RKO (cell line): ENCODE measurements around the gene ARHGAP20.

ENCODE experiments used
- DNase-seq: peaks from one replicate; pipeline ENCODE4 v3.0.0-alpha.2; 2016; ENCODE audit warnings: low spot score

ARHGAP20 gene, protein sequence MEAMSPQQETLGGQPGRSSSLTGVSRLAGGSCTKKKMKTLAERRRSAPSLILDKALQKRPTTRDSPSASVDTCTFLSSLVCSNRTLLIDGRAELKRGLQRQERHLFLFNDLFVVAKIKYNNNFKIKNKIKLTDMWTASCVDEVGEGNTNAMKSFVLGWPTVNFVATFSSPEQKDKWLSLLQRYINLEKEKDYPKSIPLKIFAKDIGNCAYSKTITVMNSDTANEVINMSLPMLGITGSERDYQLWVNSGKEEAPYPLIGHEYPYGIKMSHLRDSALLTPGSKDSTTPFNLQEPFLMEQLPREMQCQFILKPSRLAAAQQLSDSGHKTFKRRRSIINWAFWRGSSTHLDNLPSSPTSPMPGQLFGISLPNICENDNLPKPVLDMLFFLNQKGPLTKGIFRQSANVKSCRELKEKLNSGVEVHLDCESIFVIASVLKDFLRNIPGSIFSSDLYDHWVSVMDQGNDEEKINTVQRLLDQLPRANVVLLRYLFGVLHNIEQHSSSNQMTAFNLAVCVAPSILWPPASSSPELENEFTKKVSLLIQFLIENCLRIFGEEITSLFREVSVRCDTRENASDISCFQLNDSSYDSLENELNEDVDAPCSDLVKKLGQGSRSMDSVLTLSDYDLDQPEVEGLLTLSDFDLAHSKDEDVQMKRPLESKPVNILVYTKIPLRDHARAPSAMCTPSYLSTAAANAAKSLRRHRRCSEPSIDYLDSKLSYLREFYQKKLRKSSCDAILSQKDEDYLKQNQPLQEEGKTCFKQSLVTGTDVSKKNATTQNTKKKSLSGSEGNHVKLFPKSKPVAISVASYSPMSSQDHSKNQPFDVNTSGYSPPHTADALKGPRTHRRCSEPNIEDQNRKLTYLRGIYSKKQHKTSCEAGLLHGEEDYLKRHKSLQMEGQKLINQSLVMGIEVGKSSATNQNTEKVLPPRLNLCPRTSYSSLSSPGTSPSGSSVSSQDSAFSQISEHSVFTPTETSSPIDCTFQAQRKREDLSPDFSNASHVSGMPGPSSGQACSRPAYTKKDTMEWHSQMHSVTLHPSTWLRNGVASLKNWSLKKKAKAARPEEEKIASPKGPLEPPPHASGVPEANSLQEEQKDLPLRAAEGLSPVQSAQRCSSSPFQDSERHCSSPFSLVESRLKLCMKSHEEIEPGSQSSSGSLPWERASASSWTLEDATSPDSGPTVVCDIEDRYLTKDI

DNA sequence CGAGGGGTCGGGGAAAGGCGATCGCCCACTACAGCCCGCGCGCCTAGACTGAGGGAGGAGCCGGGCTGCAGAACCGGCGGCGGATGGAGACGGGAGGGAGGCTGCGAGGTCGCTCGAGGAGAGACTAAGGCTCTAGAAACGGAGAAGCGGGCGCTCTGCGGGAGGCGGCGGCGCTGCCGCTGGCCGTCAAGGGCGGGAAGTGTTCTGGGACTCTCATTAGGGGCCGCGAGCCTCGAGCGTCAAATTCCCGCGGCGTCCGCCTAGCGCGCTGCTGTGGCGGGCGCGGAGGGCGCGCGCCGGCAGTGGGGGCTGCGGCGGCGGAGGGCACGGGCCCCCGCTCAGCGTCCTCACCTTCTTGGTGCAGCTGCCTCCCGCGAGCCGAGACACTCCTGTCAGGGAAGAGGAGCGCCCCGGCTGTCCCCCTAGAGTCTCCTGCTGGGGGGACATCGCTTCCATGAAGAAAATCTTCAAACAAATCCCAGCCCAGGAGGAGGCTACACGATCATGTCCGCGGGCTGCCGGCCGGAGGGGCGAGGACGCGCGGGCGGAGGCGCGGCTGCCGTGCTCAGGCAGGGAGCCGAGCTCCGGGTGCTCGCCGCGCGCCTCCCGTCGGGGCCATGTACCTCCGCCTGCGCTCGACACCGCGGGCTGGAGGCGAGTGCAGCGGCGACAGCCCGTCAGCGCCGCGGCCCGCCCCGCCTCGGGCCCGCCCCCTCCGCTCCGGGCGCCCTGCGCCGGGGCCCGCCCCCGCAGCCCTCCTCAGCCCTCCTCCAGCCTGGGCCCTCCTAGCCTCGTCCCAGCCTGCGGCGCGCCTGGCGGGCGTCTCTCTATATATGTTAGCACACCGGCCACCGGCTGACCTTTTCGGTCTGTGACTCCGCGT is at the start of gene ARHGAP20:
Gene ARHGAP20 (minus strand): TSS at position 662 of the 883 bp plus-strand sequence. CDS start 206 bp downstream, at position 456.
- DNase-seq, result no peak

DNA sequence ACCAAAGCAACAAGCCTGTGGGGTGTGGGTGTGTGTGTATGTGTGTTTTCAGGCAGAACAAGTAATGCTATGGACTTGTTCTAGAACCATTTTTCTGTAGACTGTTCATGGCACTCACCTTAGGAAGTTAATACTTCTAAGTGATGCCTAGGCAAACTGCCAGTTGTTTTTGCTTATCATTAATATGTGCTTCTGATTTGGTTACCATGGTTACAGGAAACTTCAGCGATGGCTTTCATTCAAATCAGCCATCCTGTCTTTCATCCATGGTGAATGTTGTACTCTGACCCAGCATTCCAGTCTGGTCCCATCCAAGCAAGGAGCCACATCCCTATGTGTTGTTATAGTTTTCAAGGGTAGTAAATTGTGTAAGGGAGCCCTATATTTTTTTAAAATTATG is 49.8 kb upstream of the ARHGAP20 start:
- no peak for DNase-seq

DNA sequence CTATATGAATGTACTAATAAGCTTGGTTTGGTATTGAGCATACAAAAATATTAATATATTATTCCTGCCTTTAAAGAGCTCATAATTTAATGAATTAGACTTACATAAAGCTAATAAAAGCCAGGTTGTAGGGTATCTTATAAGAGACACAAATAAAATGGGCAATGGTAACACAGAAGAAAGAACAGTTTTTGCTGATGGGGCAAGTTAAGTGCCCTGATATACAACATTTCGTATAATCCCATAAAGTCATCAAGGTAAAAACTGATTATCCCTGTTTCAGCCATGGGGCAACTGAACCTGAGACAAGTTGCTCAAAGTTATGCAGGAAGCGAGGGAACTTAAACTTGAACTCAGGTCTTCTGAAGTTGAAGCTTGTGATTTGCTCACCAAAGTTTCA is 48.9 kb upstream of the ARHGAP20 start:
- no peak for DNase-seq

DNA sequence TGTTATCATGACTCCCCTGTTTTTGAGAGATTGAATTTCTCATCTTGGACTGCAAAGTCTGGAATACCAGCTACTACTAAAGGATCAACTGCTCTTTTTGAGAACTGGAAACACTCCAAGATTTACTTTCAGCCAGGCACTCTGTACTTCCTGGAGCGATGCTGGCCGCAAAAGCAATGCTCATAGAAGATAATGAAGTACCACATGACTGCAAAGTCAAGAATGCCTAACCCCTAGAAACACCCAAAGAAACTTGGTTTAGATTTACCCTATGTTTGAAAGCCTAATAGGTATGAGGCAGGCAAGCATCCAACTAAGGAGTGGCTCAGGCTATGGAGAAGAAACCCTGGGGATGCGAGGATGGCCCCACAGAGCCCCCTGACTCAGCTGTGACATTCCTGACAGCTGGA is 47.7 kb upstream of the ARHGAP20 start:
- no peak for DNase-seq

DNA sequence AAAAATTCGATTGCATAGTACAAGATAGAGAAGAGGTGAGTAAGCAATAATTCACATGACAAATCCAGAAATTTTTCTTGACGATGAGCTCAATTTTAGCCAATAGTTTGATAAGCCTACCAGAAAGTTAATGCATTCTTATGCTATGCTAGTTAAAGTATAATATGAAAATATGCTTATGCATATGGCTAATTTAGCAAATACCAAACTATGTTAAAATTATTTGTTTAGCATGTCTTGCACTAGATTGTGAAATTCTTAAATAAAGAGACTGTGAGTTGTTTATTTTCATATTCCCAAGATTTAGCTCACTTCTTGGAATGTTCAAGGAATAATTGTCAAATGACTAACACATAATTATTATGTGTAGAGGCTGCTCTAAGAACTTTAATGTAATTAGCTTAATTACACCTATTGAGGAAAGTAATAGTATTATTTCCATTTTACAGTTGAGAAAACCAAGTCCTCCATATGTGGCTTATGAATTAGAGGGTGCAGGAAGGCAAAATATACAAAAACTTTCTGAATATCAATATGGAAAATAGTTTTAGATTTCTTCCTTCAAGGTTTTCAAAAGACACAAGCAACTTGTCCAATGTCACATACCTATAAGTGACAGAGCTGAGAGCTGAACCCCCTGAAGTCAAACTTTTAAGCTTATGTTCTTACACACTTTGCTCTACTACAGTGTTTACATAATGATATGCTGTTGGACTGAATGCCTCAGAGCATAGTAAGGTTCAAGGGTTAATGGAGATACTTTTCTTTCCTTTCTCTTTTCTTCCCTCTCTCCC is 45.9 kb upstream of the ARHGAP20 start:
- no peak for DNase-seq

DNA sequence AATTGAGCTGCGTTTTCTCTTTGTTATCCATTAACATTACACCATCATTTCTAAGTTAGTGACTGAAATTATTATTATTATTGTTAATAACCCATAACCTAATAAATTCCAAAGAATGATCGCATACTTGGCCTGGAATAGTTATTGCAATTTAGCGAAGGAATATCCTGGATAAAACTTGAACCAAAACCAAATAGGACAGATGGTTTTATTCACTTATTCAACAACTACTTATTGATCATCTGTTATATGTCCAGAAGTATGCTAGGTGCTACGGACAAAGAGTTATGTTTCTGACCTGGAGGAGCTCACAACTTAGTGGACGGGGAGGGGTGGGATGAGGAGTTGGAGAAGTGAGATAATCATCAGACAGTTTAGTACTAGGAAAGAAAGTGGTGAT is 44.8 kb upstream of the ARHGAP20 start:
- no peak for DNase-seq

DNA sequence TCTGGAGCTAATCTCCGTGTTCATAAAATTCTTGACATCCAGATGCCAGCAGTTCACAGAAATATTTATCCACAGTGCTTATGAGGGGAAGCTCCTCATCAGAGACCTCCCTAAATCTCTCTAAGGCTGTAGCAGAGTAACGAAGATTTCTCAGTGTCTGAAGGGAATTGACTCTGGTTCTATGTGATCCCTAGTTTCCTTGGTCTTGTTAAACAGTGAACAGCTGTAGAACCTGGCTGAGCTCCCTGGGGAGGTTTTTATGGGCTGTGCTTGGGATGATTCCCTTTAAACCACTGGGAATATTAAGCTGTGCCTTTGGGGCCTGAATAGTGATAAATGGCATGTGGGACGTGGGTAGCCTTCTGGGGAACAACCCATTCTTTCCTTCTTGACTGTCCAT is 43.7 kb upstream of the ARHGAP20 start:
- no peak for DNase-seq

DNA sequence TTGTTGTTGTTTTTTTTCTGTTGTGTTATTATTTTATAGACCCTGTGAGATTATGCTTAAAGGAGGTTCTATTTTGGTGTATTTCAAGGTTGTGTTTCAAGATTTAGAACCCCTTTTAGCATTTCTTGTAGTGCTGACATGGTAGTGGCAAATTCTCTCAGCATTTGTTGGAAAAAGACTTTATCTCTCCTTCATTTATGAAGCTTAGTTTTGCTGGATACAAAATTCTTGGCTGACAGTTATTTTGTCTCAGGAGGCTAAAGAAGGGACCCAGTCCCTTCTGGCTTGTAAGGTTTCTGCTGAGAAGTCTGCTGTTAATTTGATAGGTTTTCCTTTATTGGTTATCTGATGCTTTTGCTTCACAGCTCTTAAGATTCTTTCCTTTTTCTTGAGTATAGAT is 40.7 kb upstream of the ARHGAP20 start:
- no peak for DNase-seq

DNA sequence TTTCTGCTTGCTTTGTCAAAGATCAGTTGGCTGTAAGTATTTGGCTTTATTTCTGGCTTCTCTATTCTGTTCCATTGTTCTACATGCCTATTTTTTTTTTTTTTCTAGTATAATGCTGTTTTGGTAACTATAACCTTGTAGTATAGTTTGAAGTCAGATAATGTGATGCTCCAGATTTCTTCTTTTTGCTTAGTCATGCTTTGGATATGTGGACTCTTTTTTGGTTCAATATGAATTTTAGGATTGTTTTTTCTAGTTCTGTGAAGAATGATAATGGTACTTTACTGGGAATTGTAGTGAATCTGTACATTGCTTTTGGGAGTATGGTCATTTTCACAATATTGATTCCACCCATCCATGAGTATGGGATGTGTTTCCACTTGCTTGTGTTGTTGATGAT is 37.9 kb upstream of the ARHGAP20 start:
- no peak for DNase-seq

DNA sequence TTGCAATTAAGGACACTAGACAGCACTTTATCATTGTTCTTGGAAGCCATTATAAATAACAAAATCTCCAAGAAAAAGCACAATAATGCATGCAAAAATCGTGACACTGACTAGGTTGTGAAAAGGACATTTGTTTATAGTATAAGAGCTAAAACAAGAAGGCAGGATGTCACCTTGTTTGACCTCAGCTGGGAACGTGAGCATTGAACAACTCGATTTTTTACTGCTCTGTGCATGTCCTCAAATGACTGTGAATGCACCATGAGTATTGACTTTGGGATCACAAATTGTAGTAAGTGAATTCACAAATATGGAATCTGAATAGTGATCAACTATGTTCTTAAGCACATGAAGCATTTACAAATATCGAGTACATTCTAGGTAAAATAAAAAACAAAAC is 35.3 kb upstream of the ARHGAP20 start:
- no peak for DNase-seq

DNA sequence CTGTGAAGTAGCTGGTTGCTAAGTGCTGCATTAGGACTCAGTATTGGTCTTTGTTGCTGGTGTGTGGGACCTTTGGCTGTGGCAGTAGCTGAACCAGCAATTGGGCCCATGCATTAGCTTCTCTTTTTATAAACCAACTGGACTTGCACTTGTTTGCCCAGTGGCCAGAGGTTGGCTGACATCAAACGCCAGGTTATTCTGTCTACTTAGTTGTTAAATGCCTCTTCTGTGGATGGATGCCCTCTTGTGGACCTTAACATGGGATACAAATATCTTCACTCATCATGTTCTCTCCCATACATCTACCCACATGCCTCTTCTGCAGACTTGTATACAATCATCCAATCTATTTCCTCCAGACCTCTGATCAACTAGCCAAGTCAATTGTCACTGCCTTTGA is 26.4 kb upstream of the ARHGAP20 start:
- DNase-seq, result no peak

DNA sequence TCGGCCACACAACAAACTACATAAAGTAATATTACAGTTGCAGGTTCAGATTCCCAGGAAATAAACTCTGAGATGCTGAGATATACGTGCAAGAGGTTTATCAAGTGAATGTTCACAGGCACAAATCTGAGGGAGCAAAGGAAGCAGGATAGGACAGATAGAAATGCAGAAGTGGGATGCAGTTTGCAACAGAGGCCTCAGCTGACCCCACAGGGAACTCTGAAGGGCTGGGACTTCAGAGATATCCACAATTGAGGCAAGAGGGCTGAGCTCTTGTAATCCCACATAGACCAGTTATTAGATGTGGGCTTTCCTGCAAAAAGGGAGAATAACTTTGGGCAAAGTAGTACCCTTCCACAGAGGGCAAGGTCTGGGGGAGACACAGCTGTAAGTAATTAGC is 25.4 kb upstream of the ARHGAP20 start:
- DNase-seq, result no peak

DNA sequence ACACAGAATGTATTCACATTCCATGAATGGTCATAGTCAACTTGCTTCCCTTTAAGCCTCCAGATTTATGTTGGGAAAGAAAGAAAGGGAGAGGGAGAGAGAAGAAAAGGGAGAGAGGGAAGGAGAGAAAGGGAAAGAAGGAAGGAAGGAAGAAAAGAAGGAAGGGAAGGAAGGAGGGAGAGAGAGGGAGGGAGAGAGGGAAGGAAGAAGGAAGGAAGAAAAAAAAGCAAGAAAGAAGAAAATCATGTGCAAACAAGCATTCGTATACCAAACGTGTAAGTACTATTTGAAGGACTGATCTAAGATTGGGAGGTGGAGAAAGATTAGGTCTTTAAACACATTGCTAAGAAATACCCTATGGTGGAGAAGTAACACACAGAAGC is 23.9 kb upstream of the ARHGAP20 start:
- DNase-seq, result no peak

DNA sequence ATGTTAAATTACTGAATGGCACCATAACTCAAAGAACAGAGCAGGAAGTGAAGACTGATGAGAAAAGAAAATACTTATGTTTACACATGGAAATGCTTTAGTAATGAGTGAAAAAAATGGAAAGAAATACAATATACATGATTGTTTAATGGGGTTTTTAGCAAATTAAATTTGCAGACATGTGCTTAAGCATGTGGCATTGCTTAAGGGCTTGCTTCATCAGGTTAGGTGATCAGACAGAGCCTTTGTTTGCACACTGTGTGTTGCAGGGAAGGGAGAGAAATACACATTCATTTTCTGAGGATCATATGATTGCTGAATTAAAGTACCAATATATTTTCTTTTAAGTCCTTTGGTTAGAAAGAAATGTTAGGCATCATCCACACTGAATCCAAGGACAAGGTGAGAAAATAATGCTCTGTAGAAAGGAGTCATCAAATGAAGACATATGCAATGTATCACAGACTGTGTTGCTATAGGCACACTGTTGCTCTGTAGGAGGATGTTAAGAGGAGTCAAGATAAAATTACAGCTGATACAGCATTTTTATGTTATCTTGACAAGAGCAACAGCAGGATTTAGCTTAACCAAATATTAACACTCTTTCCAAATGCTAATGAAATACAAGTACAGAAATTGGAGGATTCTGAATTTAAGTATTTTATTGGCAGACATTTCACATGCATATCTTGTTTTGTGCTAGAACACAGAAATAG is 23.4 kb upstream of the ARHGAP20 start:
- DNase-seq, result no peak

DNA sequence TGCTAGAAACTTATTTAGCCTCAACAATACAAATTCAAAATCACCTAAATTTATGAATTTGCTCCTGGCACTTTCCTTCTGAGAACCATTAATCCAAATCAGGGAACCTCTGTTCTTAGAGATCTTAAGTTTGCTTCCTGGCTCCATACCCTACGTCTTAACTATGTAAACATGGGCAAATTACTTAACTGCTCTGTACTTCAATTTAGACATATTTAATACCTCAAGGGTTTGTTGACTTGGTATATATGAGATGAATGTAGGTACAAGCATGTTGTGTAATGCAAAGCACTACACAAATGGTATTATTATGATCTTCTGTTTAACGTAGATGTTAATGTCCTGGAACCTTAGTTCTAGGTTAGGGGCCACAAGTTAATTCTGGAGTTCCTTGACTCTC is 22.6 kb upstream of the ARHGAP20 start:
- DNase-seq, result no peak

DNA sequence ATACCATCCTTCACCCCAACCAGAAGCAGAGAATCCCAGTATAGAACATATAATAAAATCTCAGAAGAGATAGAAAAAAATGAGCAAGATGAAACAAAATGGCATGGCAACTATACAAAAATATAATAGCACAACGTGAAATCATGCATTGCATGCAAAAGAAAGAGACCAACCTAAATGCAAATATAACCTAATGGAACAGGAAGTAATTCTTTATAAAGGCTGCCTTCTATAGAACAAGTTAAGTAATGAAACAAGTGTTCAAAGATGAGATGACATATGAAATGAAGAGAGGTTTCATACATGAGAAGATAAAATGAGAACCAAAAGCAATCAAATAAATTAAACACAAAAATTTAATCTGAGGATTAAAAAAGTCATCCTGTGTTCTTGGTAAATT is 18.5 kb upstream of the ARHGAP20 start:
- DNase-seq, result no peak

DNA sequence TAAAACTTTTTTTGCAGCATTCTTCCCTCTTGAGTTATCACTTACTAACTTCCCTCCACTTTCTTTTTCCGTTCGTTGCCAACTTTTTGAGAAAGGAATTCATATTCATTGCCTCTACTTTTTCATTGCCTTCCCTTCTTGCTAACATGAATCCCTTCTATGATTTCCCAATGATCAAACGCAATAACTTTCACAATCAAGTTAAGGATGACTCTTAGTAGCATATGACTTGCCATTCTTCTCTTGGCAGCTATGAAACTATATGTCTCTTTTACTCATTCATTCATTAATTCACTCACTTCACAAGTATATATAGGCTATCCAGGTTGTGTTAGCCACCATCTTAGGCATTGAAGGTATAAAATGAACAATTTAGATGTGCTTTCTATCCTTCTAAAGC is 16.6 kb upstream of the ARHGAP20 start:
- no peak for DNase-seq

DNA sequence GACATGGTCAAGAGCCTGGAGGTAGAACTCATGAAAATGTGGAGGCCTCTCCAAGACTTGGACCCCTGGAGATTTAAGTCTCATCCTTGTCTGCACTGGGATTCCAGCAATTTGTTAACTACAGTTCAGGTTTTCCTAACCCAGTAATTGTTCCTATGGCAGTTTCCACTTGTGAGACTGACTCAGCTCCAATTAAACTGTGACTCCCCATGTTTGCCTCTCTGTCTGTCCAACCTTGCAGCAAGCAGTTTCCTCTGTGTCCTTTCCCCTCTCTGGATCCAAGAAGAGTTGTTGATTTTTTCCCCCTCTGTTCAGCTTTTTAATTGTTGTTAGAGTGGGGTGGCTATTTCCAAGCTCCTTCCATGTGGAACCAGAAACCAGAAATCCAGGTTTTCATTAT is 16.2 kb upstream of the ARHGAP20 start:
- DNase-seq, result no peak

DNA sequence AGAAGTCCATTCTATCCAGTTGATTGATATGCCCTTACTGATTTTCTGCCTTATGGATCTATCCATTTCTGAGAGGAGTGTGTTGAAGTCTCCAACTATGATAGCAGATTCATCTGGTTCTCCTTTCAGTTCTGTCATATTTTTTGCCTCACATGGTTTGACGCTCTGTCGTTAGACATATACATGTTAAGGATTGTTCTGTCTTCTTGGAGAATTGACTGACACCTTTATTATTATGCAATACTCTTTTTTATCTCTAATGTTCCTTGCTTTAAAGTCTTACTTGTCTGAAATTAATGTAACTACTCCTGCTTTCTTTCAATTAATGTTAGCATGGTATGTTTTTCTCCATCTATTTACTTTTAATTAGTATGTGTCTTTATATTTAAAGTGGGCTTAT is 12.1 kb upstream of the ARHGAP20 start:
- no peak for DNase-seq
